Endothelial cell of umbilical vein (primary cell): Measurements from ENCODE around the gene CABLES1. TPM values are rescaled to one million over a fixed set of nuclear protein-coding genes. Genes with fewer than 3 reads are reported as not detected.

Source experiments
- BruUV-seq: library from RNA; stranded (reverse); fragments of 400-500 nt; replicated peaks from 2 replicates; lab custom pipeline; 2021; lab: Mats Ljungman, UMichigan
- CTCF ChIA-PET: fragments of 300-600, 350-600 bp; sonication (Branson Sonifier 250); formaldehyde crosslinking; loops from one replicate; lab custom pipeline; 2021; ENCODE audit warnings: antibody characterized with exemption, inconsistent platforms; lab: Charles Lee
- POLR2A ChIA-PET: fragments of 300-600, 350-600 bp; sonication (Branson Sonifier 250); formaldehyde crosslinking; loops from one replicate; lab custom pipeline; 2021; ENCODE audit warnings: antibody characterized with exemption, inconsistent platforms; lab: Charles Lee
- DNase-seq: peaks from one replicate; pipeline ENCODE4 v3.0.0-alpha.2; 2011; ENCODE audit warnings: low read depth, low spot score
- FAIRE-seq: peaks from 2 replicates; lab custom pipeline; 2011; peaks lifted over from hg19 to GRCh38; lab: Jason Lieb, UNC
- H2AFZ ChIP-seq: 2 replicates; pipeline ENCODE4 v1.6.0; 2012; ENCODE audit warnings: low read depth, low read length, control low read depth, inconsistent platforms
- H3K27ac ChIP-seq: 2 replicates; pipeline ENCODE4 v1.5.1; 2011; ENCODE audit warnings: low read depth, mild to moderate bottlenecking, control low read depth, low read length, moderate library complexity; ENCODE audit not compliant: insufficient read depth
- H3K27me3 ChIP-seq, 2 experiments: 2 replicates each; pipeline versions ENCODE4 v1.6.0 to v1.6.1; 2011; ENCODE audit warnings: low read length in 2 of 2, mixed read lengths in 1 of 2; ENCODE audit not compliant: control insufficient read depth in 2 of 2, insufficient read depth in 2 of 2
- H3K36me3 ChIP-seq, 2 experiments: 2 replicates in 1 of 2; 3 replicates in 1 of 2; pipeline ENCODE4 v1.5.1; 2011; ENCODE audit warnings: low read length in 2 of 2, mild to moderate bottlenecking in 1 of 2, moderate library complexity in 1 of 2; ENCODE audit not compliant: control insufficient read depth in 2 of 2, insufficient read depth in 2 of 2; ENCODE audit errors: extremely low read depth in 1 of 2
- H3K4me1 ChIP-seq: 3 replicates; pipeline ENCODE4 v1.5.1; 2011; ENCODE audit warnings: mild to moderate bottlenecking, low read length; ENCODE audit not compliant: control insufficient read depth, insufficient read depth; ENCODE audit errors: extremely low read depth
- H3K4me2 ChIP-seq: 2 replicates; pipeline ENCODE4 v1.6.1; 2011; ENCODE audit warnings: low read length, control low read depth, mixed read lengths; ENCODE audit not compliant: insufficient read depth
- H3K4me3 ChIP-seq, 3 experiments: fragments of 200-600 bp in 1 of 3; sonication (generic), shearing (Covaris generic) in 1 of 3; replicated peaks in 1 of 3; 2 replicates each; pipeline ENCODE4 v1.5.1; 2011 to 2016; ENCODE audit warnings: control low read depth in 3 of 3, low read length in 3 of 3, mild to moderate bottlenecking in 2 of 3, inconsistent platforms in 1 of 3, low read depth in 1 of 3, moderate library complexity in 1 of 3; ENCODE audit not compliant: insufficient read depth in 1 of 3
- H3K79me2 ChIP-seq: 2 replicates; pipeline ENCODE4 v1.6.0; 2012; ENCODE audit warnings: low read length, inconsistent platforms; ENCODE audit not compliant: control insufficient read depth, insufficient read depth
- H3K9ac ChIP-seq: replicated peaks from 2 replicates; pipeline ENCODE3; 2011; ENCODE audit warnings: low read length, control low read depth; ENCODE audit not compliant: insufficient read depth; ENCODE audit errors: extremely low read depth
- H3K9me1 ChIP-seq: replicated peaks from 3 replicates; pipeline ENCODE4 v1.6.0; 2011; ENCODE audit warnings: mild to moderate bottlenecking, low read length; ENCODE audit not compliant: control insufficient read depth, insufficient read depth; ENCODE audit errors: extremely low read depth
- H3K9me3 ChIP-seq: replicated peaks from 2 replicates; pipeline ENCODE4 v1.5.1; 2012; ENCODE audit warnings: low read length, inconsistent platforms; ENCODE audit not compliant: control insufficient read depth, insufficient read depth
- H4K20me1 ChIP-seq: replicated peaks from 2 replicates; pipeline ENCODE3; 2011; ENCODE audit warnings: mild to moderate bottlenecking, low read length; ENCODE audit not compliant: control insufficient read depth, insufficient read depth; ENCODE audit errors: extremely low read depth
- EZH2 ChIP-seq: IDR thresholded peaks from 2 replicates; pipeline ENCODE4 v1.6.1; 2012; ENCODE audit warnings: borderline replicate concordance, low read depth, mild to moderate bottlenecking, moderate library complexity, low read length, inconsistent platforms; ENCODE audit not compliant: severe bottlenecking
- FOS ChIP-seq: IDR thresholded peaks from 2 replicates; pipeline ENCODE4 v1.6.1; 2011; ENCODE audit warnings: mild to moderate bottlenecking, low read length, moderate library complexity, borderline replicate concordance; ENCODE audit not compliant: insufficient read depth
- GATA2 ChIP-seq: IDR thresholded peaks from 2 replicates; pipeline ENCODE4 v1.7.0; 2011; ENCODE audit warnings: low read depth, mild to moderate bottlenecking, moderate library complexity, mixed read lengths, low read length; ENCODE audit not compliant: insufficient read length, insufficient read depth
- JUN ChIP-seq: IDR thresholded peaks from 2 replicates; pipeline ENCODE4 v1.6.1; 2011; ENCODE audit warnings: borderline replicate concordance, low read depth; ENCODE audit not compliant: insufficient read length, insufficient read depth
- MYC ChIP-seq: IDR thresholded peaks from one replicate; pipeline ENCODE4 v1.6.1; 2011; ENCODE audit warnings: mild to moderate bottlenecking, low read depth, low read length
- POLR2A ChIP-seq: IDR thresholded peaks from 2 replicates; pipeline ENCODE4 v1.6.1; 2012; ENCODE audit warnings: low read depth, mild to moderate bottlenecking, control low read depth, low read length
- POLR2AphosphoS5 ChIP-seq: IDR thresholded peaks from 2 replicates; pipeline ENCODE4 v1.6.1; 2012; ENCODE audit warnings: low read depth, mild to moderate bottlenecking, control low read depth, low read length, moderate library complexity; ENCODE audit not compliant: insufficient read depth
- dilution Hi-C: fragments of 300-500 bp; cut with MboI; formaldehyde crosslinking; loops from one replicate; pipeline ENCODE4 v1.15.0; 2019; ENCODE audit warnings: low sequenced_read_pairs; ENCODE audit not compliant: extremely low pct_ligation_motif_present
- intact Hi-C: fragments of 100-400 bp; cut with micrococcal nuclease; formaldehyde crosslinking; loops from one replicate; pipeline ENCODE4 v1.10.0; 2022
- polyA plus RNA-seq, 4 experiments: library from polyadenylated mRNA; depleted of rRNA in 3 of 4; stranded (reverse) in 3 of 4; unstranded in 1 of 4; fragments of >200 nt; gene quantifications; 2 replicates each; pipeline versions ENCODE4 v1.2.1 to v1.2.3, GENCODE V29; 2011 to 2012; ENCODE audit warnings: missing spikeins in 1 of 4
- total RNA-seq: library from RNA; stranded (reverse); gene quantifications from 2 replicates; pipeline ENCODE4 v1.2.3, GENCODE V29; 2021
- TF ChIP-seq, protein P1 (sequence below), 2 donors: IDR thresholded peaks; 1 replicate in 1 of 2; 2 replicates in 1 of 2; pipeline ENCODE4 v1.5.1; 2011; ENCODE audit warnings: low read length in 2 of 2, mild to moderate bottlenecking in 2 of 2, moderate library complexity in 2 of 2, control low read depth in 1 of 2, inconsistent platforms in 1 of 2, low read depth in 1 of 2; ENCODE audit not compliant: insufficient read depth in 1 of 2; ENCODE audit errors: extremely low read depth in 1 of 2
- TF ChIP-seq, protein P2 (sequence below): IDR thresholded peaks from 2 replicates; pipeline ENCODE4 v1.6.1; 2011; ENCODE audit not compliant: insufficient read depth, insufficient read length

Gene CABLES1
- total and polyA plus RNA-seq, 2 donors (not counting 3 experiments of a cell fraction or from before 2014, with no cell fraction given): 40.2 to 71.1 TPM

DNA sequence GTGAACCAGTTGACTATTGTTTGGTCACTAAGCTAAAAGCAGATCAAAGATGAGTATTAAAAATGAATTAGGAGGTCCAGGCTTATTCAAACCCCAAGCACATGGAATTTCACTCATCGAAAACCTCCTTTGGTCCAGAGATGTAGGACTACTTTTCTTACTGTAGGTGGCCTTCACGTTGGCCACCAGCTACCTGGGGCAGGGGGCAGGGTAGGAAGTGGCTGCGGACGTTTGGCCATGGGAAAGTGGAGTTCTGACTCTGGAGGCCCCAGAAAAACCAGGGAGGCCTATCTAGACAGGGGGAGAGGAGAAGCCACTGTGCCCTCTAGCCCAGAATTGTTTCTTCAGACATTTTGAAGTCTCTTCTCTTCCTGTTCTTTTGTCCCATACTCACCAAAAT, 31.8 kb upstream of the CABLES1 start:
- no peak overlapping the region for H3K9ac ChIP-seq
- no peaks in the 10 kb centered on the region for H3K27me3 ChIP-seq
- no peak overlapping the region for H3K27ac ChIP-seq
- H3K79me2 ChIP-seq: no peaks in the 10 kb centered on the region
- no peaks in the 10 kb centered on the region for H4K20me1 ChIP-seq
- dilution Hi-C loops: no loop called here
- no peak overlapping the region for H3K4me2 ChIP-seq
- H3K36me3 ChIP-seq: no peaks in the 10 kb centered on the region
- ChIA-PET CTCF (interaction anchor here (1.3 to 1.8 kb wide), 3 partner anchors 18 to 28 kb away, joined by 3 to 16 read pairs (median 4); no protein-coding TSS in a partner anchor), POLR2A (no interaction called here)
- no peak for TF ChIP-seq POLR2A
- no peak for TF ChIP-seq FOS
- no peak for TF ChIP-seq GATA2
- no peak for TF ChIP-seq MYC
- TF ChIP-seq, protein P1, sequence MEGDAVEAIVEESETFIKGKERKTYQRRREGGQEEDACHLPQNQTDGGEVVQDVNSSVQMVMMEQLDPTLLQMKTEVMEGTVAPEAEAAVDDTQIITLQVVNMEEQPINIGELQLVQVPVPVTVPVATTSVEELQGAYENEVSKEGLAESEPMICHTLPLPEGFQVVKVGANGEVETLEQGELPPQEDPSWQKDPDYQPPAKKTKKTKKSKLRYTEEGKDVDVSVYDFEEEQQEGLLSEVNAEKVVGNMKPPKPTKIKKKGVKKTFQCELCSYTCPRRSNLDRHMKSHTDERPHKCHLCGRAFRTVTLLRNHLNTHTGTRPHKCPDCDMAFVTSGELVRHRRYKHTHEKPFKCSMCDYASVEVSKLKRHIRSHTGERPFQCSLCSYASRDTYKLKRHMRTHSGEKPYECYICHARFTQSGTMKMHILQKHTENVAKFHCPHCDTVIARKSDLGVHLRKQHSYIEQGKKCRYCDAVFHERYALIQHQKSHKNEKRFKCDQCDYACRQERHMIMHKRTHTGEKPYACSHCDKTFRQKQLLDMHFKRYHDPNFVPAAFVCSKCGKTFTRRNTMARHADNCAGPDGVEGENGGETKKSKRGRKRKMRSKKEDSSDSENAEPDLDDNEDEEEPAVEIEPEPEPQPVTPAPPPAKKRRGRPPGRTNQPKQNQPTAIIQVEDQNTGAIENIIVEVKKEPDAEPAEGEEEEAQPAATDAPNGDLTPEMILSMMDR (IDR thresholded peaks at IDR 0.05; ENCODE audit: extremely low read depth in 1 of 2, insufficient read depth in 1 of 2, low read depth in 1 of 2, low read length in 2 of 2): no peak
- DNase-seq (no peak), FAIRE-seq (no peak)
- H2AFZ ChIP-seq: no peak overlapping the region
- no peak overlapping the region for H3K4me3 ChIP-seq
- H3K9me1 ChIP-seq: no peaks in the 10 kb centered on the region
- no TSS peak for BruUV-seq
- intact Hi-C loops: no loop called here
- peaks cover 27% of the 10 kb centered on the region for H3K4me1 ChIP-seq
- no peaks in the 10 kb centered on the region for H3K9me3 ChIP-seq

DNA sequence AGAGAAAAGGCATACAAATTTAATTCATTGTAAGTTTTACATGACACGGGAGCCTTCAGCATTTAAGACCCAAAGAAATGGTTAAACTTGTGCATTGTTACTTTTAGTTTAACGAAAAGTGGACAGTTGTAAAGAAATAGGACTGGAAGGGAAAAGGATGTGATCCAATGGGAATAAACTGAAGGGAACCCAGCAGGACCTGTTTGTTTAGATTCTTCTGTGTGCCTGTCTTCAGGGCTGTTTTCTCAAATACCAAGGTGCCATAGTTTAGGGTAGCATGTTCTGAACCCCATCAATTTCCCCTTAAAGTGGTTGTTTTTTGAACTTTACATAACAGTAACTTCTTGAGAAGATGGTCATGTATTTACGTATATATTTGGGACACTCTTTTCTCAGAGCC, 30.3 kb upstream of the CABLES1 start:
- Histone ChIP-seq H3K9me3 (no peaks in the 10 kb centered on the region), H3K27ac (no peak overlapping the region), H4K20me1 (no peaks in the 10 kb centered on the region), H3K79me2 (no peaks in the 10 kb centered on the region), H3K27me3 (no peaks in the 10 kb centered on the region), H2AFZ (no peak overlapping the region), H3K4me2 (no peak overlapping the region), H3K9ac (no peak overlapping the region), H3K4me3 (no peak overlapping the region), H3K9me1 (no peaks in the 10 kb centered on the region), H3K4me1 (peaks cover 27% of the 10 kb centered on the region), H3K36me3 (no peaks in the 10 kb centered on the region)
- DNase-seq: no peak
- dilution Hi-C loops (no loop called here), intact Hi-C loops (no loop called here)
- CTCF ChIA-PET: no interaction called here
- BruUV-seq: no TSS peak
- FAIRE-seq: peak; percentile 15
- TF ChIP-seq MYC: no peak
- no peak for TF ChIP-seq JUN
- TF ChIP-seq GATA2: no peak
- no peak for TF ChIP-seq FOS
- TF ChIP-seq EZH2: no peak
- TF ChIP-seq, protein P1 (IDR thresholded peaks at IDR 0.05; ENCODE audit: extremely low read depth in 1 of 2, insufficient read depth in 1 of 2, low read depth in 1 of 2, low read length in 2 of 2): no peak
- TF ChIP-seq POLR2A: no peak
- no peak for TF ChIP-seq POLR2AphosphoS5
- TF ChIP-seq, protein P2, sequence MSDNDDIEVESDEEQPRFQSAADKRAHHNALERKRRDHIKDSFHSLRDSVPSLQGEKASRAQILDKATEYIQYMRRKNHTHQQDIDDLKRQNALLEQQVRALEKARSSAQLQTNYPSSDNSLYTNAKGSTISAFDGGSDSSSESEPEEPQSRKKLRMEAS: no peak
- POLR2A ChIA-PET: no interaction called here
